ENCODE data around the gene CAMSAP1.

Gene CAMSAP1

DNA sequence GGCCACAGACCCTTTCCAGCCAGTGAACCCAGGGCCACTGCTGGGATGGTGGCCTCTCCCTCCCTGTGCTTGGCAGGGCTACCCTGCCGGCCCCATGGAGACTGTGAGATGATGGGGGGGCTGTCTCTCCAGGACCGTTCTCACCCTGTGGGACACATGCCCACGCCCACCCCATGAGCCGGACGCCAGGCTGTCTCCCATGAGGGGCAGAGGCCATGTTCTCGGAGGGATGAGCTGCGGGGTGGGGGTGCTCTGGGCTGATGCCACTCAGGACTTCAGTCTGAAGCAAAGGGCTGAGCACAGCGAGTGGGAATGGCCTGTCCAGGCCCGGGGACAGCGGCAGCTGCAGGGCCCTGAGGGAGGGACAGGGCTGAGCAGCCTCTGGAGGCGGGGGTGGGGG is 116.5 kb downstream of the CAMSAP1 start:
- in situ Hi-C loops (cut with MboI; ENCODE audit: low pct_unique_long_range_greater_than_20kb, low sequenced_read_pairs, unreplicated experiment): no loop called here
- DNase-seq (ENCODE audit: low spot score): no peak
- TF ChIP-seq, protein P1, sequence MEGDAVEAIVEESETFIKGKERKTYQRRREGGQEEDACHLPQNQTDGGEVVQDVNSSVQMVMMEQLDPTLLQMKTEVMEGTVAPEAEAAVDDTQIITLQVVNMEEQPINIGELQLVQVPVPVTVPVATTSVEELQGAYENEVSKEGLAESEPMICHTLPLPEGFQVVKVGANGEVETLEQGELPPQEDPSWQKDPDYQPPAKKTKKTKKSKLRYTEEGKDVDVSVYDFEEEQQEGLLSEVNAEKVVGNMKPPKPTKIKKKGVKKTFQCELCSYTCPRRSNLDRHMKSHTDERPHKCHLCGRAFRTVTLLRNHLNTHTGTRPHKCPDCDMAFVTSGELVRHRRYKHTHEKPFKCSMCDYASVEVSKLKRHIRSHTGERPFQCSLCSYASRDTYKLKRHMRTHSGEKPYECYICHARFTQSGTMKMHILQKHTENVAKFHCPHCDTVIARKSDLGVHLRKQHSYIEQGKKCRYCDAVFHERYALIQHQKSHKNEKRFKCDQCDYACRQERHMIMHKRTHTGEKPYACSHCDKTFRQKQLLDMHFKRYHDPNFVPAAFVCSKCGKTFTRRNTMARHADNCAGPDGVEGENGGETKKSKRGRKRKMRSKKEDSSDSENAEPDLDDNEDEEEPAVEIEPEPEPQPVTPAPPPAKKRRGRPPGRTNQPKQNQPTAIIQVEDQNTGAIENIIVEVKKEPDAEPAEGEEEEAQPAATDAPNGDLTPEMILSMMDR (IDR thresholded peaks at IDR 0.05; ENCODE audit: extremely low read depth, insufficient read depth, missing control alignments): no peak

DNA sequence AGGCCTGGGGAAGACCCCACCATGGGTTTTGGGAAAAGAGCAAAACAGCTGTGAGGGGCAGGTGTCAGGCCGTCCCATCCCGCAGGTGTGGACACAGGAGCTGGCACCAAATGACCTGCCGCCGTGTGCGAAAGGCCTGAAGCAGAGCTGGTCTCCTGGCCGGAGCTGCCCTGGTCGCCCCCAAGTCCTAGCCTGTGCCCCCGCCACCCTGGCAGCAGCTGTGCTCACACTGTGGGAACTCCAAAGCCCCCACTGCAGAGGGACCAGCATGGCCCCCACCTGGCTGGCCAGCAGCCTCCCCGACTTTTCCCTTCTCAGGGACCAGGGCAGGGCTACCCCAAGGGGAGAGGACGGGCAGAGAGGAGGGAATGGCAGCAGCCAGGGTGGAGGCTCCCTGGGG is 117.0 kb downstream of the CAMSAP1 start:
- TF ChIP-seq, protein P1 (IDR thresholded peaks at IDR 0.05; ENCODE audit: extremely low read depth, insufficient read depth, missing control alignments): no peak
- DNase-seq (ENCODE audit: low spot score): no peak
- in situ Hi-C loops (cut with MboI; ENCODE audit: low pct_unique_long_range_greater_than_20kb, low sequenced_read_pairs, unreplicated experiment): no loop called here

DNA sequence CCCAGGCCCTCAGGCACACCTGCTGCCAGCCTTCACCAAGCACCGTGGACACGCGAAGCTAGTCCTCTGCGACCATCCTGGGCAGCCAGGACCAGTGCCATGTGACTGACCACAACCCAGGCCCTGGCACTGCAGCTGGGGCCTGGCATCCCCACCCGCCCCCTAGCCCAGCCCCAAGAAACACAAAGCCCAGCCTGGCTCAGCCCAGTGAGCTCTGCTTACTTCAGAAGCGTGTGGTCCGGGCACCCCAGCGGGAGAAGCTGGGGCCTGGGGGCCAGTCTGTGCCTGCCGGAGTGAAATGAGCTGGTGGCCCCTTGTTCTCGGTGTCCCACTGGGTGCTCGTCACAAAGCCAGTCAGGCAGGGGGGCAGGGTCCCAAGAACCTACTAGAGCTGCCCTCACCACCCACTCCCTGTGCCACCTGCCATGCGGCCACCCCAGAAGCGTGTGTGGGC is 117.5 kb downstream of the CAMSAP1 start:
- TF ChIP-seq, protein P1 (IDR thresholded peaks at IDR 0.05; ENCODE audit: extremely low read depth, insufficient read depth, missing control alignments): no peak
- in situ Hi-C loops (cut with MboI; ENCODE audit: low pct_unique_long_range_greater_than_20kb, low sequenced_read_pairs, unreplicated experiment): no loop called here
- DNase-seq (ENCODE audit: low spot score): peak; percentile 29

DNA sequence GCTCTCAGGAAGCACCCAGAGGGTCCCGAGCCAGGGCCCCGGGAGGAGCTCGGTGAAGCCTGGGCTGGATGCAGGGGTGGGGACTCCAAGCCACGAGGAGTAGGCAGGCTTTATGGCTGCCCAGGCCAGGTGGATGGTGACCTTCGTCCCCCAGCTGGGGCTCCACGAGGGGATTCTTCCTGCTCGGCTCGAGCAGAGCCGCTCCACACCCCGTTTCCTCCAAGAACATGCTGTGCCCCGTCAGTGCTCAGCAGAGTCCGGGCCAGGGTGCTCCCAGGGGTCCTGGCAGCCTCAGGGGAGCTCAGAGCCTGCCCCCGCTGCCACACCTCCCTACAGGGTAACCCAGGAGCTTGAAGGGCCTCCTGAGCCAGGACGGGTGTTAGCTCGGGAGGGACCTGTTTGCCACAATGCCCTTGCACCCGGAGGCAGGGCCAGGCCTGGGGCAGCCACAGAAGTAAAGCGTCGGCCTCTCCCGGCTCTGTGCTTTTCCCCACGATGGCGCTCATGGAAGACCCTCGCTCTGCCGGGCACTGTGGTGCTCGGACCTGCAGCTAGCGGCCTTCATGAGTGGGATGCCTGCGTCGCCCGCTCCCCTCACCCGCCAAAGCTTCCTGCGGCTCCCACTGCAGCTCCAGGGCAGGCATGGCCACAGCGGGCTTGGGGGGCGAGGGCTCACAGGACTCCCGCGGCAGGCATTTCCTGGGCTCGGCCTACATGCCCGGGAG is 118.6 kb downstream of the CAMSAP1 start:
- peak; percentile 35 for DNase-seq (ENCODE audit: low spot score)
- TF ChIP-seq, protein P1 (IDR thresholded peaks at IDR 0.05; ENCODE audit: extremely low read depth, insufficient read depth, missing control alignments): no peak
- in situ Hi-C loops (cut with MboI; ENCODE audit: low pct_unique_long_range_greater_than_20kb, low sequenced_read_pairs, unreplicated experiment): no loop called here

DNA sequence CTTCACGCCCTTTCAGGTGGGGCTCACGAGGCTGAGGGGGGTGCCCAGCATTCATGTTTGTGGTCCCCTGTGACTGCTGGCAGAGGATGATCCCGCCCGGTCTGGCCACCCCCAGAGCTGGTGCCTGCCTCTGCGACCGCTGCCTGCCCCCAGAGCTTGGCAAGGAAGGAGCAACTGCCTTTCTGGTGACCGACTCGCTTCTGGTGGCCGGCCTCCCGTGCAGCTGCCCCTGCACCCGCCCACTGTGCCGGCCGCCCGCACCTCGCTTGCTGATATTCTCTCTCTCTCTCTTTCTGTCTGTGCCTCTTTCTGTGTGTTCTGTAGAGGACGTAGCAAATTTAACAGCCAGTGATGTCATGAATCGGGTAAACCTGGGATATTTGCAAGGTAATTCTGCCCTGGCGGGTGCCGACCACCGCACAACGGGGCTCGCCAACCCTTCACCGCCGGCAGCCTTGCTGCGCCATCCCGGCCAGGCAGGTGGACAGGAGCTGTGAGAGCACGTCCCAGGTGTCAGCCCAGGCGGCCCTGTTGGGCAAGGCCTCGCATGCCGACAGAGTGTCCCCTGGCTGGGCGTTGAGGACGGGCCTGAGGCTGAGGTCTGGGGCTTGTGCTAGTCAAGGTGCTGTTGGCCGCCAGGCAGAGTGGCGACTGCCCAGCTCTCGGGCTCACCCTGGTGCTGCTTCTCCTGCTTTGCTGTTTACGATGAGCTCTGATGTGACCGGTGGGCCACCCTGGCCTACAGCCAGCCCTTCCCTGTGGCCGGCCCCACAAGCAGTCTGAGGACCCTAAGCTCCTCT is 119.4 kb downstream of the CAMSAP1 start:
- DNase-seq (ENCODE audit: low spot score): peak; percentile 38
- in situ Hi-C loops (cut with MboI; ENCODE audit: low pct_unique_long_range_greater_than_20kb, low sequenced_read_pairs, unreplicated experiment): no loop called here
- TF ChIP-seq, protein P1 (IDR thresholded peaks at IDR 0.05; ENCODE audit: extremely low read depth, insufficient read depth, missing control alignments): no peak

DNA sequence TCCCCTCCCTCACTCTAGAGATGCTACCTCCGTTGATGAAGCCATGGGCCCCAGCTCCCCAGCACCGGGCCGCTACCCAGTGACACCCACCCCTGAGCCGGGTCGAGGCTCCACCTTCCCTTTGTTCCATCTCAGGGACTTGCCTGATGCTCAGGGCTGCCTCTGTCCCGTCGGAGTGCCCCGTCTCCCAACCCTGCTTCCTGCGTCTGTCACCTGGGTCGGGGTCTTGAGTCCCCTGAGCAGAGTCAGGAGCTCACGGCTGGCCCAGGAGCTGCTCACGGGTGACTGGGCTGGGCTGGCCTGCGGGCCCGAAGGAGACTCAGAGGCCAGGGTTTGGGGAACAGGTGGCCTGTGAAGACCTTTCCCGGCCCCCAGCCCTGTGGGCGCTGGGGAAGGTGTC is 120.0 kb downstream of the CAMSAP1 start:
- DNase-seq (ENCODE audit: low spot score): no peak
- TF ChIP-seq, protein P1 (IDR thresholded peaks at IDR 0.05; ENCODE audit: extremely low read depth, insufficient read depth, missing control alignments): no peak
- in situ Hi-C loops (cut with MboI; ENCODE audit: low pct_unique_long_range_greater_than_20kb, low sequenced_read_pairs, unreplicated experiment): no loop called here

All from GM13977 (cell line).